Breast epithelium (tissue), 4 donors: Measurements from ENCODE around the gene B4GAT1. TPM values are rescaled to one million over a fixed set of nuclear protein-coding genes. Genes with fewer than 3 reads are reported as not detected.

Experiments used
- DNase-seq, 2 donors: peaks; one replicate each; pipeline ENCODE4 v3.0.0-alpha.2; 2019; ENCODE audit warnings: low spot score in 2 of 2
- H3K27ac ChIP-seq, 2 donors: fragments of 200-600 bp; sonication (generic) in 1 of 2; one replicate each; pipeline ENCODE4 v1.5.1; 2016 to 2019; ENCODE audit warnings: mild to moderate bottlenecking in 1 of 2
- H3K27me3 ChIP-seq, 2 donors: fragments of 200-600 bp; sonication (generic) in 1 of 2; one replicate each; pipeline versions ENCODE4 v1.5.1 to v1.6.0; 2017 to 2019; ENCODE audit warnings: control low read depth in 1 of 2, mild to moderate bottlenecking in 1 of 2
- H3K36me3 ChIP-seq: fragments of 200-600 bp; one replicate; pipeline ENCODE4 v1.5.1; 2019
- H3K4me1 ChIP-seq, 2 donors: fragments of 200-600 bp; sonication (generic); one replicate each; pipeline ENCODE4 v1.5.1; 2016 to 2019; ENCODE audit warnings: control low read depth in 1 of 2
- H3K4me3 ChIP-seq, 3 donors: fragments of 200-600 bp; sonication (generic); 1 replicate in 2 of 3; 2 replicates in 1 of 3; pipeline ENCODE4 v1.5.1; 2016 to 2019; ENCODE audit warnings: mild to moderate bottlenecking in 3 of 3, moderate library complexity in 2 of 3
- H3K9me3 ChIP-seq, 2 donors: fragments of 200-600 bp; sonication (generic) in 1 of 2; one replicate each; pipeline ENCODE4 v1.5.1; 2016 to 2019; ENCODE audit warnings: control low read depth in 1 of 2
- POLR2A ChIP-seq: fragments of 450-650 bp; IDR thresholded peaks from one replicate; pipeline ENCODE4 v1.6.1; 2016; ENCODE audit warnings: antibody characterized with exemption, mild to moderate bottlenecking, moderate library complexity
- POLR2AphosphoS5 ChIP-seq, 3 donors: sonication (generic); formaldehyde crosslinking; IDR thresholded peaks; one replicate each; pipeline ENCODE4 v1.6.1; 2017; ENCODE audit warnings: antibody characterized with exemption in 3 of 3
- intact Hi-C: fragments of 100-400 bp; cut with DNase I; formaldehyde crosslinking; loops from one replicate; pipeline ENCODE4 v1.15.1; 2023; ENCODE audit warnings: low total_unique reads
- total RNA-seq, 3 donors: library from RNA; depleted of rRNA; stranded (reverse); fragments of >200 nt; gene quantifications; one replicate each; pipeline ENCODE4 v1.1.0, GENCODE V29; 2016
- TF ChIP-seq, protein P1 (sequence below), 3 donors: fragments of 450-650 bp; IDR thresholded peaks; one replicate each; pipeline ENCODE4 v1.5.1; 2016 to 2017; ENCODE audit warnings: antibody characterized with exemption in 3 of 3, mild to moderate bottlenecking in 3 of 3, moderate library complexity in 3 of 3

Gene B4GAT1
- total RNA-seq, 3 donors from 2014 or later = 20.0 to 35.4 (median 30.1) TPM

DNA sequence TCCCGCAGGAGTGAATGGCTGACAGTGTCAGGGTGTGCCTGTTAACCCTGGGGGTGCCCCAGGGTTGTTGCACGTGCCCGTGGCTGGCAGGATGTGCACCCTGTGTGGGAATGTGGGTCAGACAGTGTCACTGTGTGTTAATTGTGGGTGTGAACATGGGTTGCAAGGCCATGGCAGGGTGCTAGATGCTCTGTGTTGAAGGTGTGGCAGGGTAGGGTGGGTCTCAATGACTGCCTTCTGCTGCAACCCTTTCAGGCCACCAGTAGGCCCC is 19.5 kb downstream of the B4GAT1 start:
- H3K4me3 ChIP-seq = no peak overlapping the region

DNA sequence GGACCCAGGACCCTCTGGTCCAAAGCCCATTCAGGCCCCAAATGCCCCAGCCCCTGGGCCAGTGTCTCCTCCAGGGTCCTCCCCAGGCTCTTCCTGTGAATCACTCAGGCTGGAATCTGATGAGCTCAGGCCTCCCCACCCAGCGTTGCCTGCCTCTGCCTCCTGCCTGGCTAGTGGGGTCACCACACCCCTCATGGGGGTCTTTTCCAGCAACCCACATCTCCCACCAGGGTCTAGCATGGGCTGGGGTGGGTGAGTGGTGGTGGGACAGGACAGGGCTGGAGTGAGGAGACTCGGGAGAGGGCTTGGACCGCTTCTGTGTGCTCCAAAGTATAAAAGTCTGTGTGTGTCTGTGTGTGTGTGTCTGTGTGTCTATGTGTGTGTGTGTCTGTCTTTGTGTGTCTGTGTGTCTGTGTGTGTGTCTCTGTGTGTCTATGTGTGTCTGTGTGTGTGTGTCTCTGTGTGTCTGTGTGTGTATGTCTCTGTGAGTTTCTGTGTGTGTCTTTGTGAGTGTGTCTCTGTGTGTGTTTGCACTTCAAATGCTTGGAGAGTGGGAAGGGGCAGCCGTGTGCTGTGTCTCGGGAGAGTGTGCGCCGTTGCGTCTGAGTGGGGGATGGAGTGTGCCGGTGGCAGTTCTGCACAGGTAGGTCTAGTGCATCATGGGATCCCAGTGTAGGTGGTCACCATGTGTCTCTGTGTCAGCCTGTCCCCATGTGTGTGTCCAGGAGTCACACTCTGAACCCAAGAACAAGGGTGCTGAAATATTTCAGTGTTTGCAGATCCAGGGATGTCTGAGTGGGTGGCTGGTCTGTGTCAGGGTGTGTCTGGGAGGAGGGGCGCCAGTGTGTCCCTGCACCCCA is 20.0 kb downstream of the B4GAT1 start:
- H3K9me3 ChIP-seq = no peaks in the 10 kb centered on the region
- no peak overlapping the region for H3K4me3 ChIP-seq
- H3K36me3 ChIP-seq = no peaks in the 10 kb centered on the region
- TF ChIP-seq POLR2AphosphoS5 (IDR thresholded peaks at IDR 0.05) (no peak), POLR2A (no peak)
- TF ChIP-seq, protein P1, sequence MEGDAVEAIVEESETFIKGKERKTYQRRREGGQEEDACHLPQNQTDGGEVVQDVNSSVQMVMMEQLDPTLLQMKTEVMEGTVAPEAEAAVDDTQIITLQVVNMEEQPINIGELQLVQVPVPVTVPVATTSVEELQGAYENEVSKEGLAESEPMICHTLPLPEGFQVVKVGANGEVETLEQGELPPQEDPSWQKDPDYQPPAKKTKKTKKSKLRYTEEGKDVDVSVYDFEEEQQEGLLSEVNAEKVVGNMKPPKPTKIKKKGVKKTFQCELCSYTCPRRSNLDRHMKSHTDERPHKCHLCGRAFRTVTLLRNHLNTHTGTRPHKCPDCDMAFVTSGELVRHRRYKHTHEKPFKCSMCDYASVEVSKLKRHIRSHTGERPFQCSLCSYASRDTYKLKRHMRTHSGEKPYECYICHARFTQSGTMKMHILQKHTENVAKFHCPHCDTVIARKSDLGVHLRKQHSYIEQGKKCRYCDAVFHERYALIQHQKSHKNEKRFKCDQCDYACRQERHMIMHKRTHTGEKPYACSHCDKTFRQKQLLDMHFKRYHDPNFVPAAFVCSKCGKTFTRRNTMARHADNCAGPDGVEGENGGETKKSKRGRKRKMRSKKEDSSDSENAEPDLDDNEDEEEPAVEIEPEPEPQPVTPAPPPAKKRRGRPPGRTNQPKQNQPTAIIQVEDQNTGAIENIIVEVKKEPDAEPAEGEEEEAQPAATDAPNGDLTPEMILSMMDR (IDR thresholded peaks at IDR 0.05) = no peak
- no peaks in the 10 kb centered on the region for H3K27me3 ChIP-seq
- H3K27ac ChIP-seq = peak overlapping the region; percentile 51 to 91
- intact Hi-C loops = no loop called here
- peaks cover 0 to 3% of the 10 kb centered on the region in 2 donors for H3K4me1 ChIP-seq
- DNase-seq = no peak

More for the DNA sequence above, 19.5 kb downstream of the B4GAT1 start:
- TF ChIP-seq POLR2A (no peak), POLR2AphosphoS5 (IDR thresholded peaks at IDR 0.05) (no peak)
- TF ChIP-seq, protein P1 (IDR thresholded peaks at IDR 0.05) = no peak
- Histone ChIP-seq H3K27ac (peak overlapping the region in 1 of 2 donors; percentile 91), H3K9me3 (no peaks in the 10 kb centered on the region), H3K27me3 (no peaks in the 10 kb centered on the region), H3K4me1 (peaks cover 0 to 3% of the 10 kb centered on the region in 2 donors), H3K36me3 (no peaks in the 10 kb centered on the region)
- intact Hi-C loops = no loop called here
- DNase-seq = no peak

DNA sequence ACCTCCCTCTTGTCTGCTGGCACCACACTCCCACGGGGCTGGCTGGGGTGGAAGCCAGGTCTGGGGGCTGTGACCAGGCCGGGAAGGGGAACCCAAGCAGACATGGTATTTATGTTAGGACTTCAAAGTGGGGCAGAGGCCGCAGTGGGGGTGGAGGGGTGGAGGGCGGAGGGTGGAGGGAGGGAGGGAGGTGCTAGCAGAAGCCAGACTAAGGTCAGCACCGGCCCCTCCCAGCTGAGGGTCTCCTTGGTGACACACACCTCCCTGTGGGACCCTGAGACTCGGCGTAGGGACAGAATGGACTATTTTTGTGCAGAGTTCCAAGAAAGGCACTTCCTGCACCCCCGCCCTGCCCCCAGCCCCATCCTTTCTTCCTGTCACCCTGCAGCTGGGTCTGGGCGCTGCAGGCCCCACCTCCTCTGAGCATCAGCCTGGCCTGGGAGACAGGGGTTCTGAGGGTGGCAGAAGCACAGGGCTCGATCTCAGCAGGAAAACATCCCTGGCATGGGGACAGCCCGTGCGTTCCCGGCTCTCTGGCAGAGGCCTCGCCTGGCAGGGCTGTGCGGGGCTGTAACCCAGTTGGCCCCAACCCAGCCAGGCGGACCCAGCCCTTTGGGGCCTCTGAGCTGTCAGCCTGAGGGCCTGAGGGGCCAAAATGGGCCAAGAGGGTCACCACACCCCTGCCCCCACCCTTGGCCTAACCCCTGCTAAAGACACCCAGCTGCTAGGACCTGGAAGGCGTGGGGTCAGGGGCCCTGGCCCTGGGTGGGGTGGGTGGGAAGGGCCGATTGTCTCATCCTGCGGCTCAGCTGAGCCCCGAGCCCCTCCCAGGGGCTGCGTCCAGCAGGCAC is 20.9 kb downstream of the B4GAT1 start:
- H3K36me3 ChIP-seq = no peaks in the 10 kb centered on the region
- H3K4me3 ChIP-seq = no peak overlapping the region
- H3K4me1 ChIP-seq = peaks cover 3% of the 10 kb centered on the region in 2 donors
- H3K27ac ChIP-seq = peak overlapping the region; percentile 51 to 91
- TF ChIP-seq POLR2AphosphoS5 (IDR thresholded peaks at IDR 0.05) (no peak), POLR2A (no peak)
- TF ChIP-seq, protein P1 (IDR thresholded peaks at IDR 0.05) = no peak
- no peaks in the 10 kb centered on the region for H3K27me3 ChIP-seq
- intact Hi-C loops = no loop called here
- no peak for DNase-seq
- no peaks in the 10 kb centered on the region for H3K9me3 ChIP-seq

DNA sequence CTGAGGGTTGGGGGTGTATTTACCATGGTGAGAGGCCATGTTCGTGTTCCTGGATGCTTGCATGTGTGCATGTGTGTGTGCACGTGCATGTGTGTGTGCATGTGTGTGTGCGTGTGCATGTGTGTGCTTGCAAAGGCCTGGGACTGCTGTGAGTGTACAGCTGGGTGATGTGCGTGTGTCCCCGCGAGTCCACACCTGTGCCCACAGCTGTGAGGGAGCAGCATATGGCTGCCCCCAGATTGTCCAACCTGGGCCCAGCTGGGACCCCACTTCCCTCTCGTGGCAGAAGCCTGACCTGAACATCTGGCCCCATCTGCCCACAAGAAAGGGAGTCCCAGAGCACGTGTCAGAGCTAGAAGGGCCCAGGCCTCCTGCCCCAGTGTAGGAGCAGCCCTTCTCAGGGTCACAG is 22.2 kb downstream of the B4GAT1 start:
- no peaks in the 10 kb centered on the region for H3K9me3 ChIP-seq
- intact Hi-C loops = loop anchor here (1.0 kb wide), 1 partner anchor 33 kb away; no protein-coding TSS in a partner anchor
- H3K4me1 ChIP-seq = peaks cover 3% of the 10 kb centered on the region in 2 donors
- H3K27me3 ChIP-seq = no peaks in the 10 kb centered on the region
- TF ChIP-seq POLR2AphosphoS5 (IDR thresholded peaks at IDR 0.05) = no peak
- TF ChIP-seq, protein P1 (IDR thresholded peaks at IDR 0.05) = no peak
- TF ChIP-seq POLR2A = no peak
- H3K36me3 ChIP-seq = no peaks in the 10 kb centered on the region
- H3K27ac ChIP-seq = peak overlapping the region in 1 of 2 donors; percentile 91
- H3K4me3 ChIP-seq = no peak overlapping the region
- DNase-seq = no peak
